Type B pancreatic cell (in vitro differentiated cells): ENCODE data around the gene EIF4E3. TPM values are rescaled to one million over a fixed set of nuclear protein-coding genes. Genes with fewer than 3 reads are reported as not detected.

Source experiments
- DNase-seq: peaks from one replicate; pipeline ENCODE4 v3.0.0; 2021; ENCODE audit warnings: mixed read lengths; ENCODE audit not compliant: unreplicated experiment; ENCODE audit errors: extremely low spot score
- H3K27ac Mint-ChIP-seq: 2 replicates; pipeline ENCODE4 v1.8.0; 2021; ENCODE audit warnings: mild to moderate bottlenecking, mixed read lengths
- H3K27me3 Mint-ChIP-seq: 2 replicates; pipeline ENCODE4 v1.8.0; 2021; ENCODE audit warnings: mixed read lengths
- H3K36me3 Mint-ChIP-seq: 2 replicates; pipeline ENCODE4 v1.8.0; 2021; ENCODE audit warnings: mixed read lengths
- H3K4me1 Mint-ChIP-seq: one replicate; pipeline ENCODE4 v1.8.0; 2021; ENCODE audit warnings: mixed read lengths; ENCODE audit not compliant: unreplicated experiment
- H3K4me3 Mint-ChIP-seq: 2 replicates; pipeline ENCODE4 v1.8.0; 2021; ENCODE audit warnings: mild to moderate bottlenecking, mixed read lengths
- H3K9me3 Mint-ChIP-seq: 2 replicates; pipeline ENCODE4 v1.8.0; 2021; ENCODE audit warnings: mixed read lengths
- total RNA-seq: library from RNA; stranded (reverse); gene quantifications from 2 replicates; pipeline ENCODE4 v1.2.1, GENCODE V29; 2021; ENCODE audit warnings: low replicate concordance
- TF ChIP-seq, protein P1 (sequence below): fragments of 200-600 bp; sonication (generic); conservative IDR thresholded peaks from 2 replicates; pipeline ENCODE4 v1.5.0; 2021; ENCODE audit warnings: antibody characterized with exemption, mild to moderate bottlenecking

The EIF4E3 gene
- total RNA-seq, 1 donor from 2014 or later = 16.2 TPM

DNA sequence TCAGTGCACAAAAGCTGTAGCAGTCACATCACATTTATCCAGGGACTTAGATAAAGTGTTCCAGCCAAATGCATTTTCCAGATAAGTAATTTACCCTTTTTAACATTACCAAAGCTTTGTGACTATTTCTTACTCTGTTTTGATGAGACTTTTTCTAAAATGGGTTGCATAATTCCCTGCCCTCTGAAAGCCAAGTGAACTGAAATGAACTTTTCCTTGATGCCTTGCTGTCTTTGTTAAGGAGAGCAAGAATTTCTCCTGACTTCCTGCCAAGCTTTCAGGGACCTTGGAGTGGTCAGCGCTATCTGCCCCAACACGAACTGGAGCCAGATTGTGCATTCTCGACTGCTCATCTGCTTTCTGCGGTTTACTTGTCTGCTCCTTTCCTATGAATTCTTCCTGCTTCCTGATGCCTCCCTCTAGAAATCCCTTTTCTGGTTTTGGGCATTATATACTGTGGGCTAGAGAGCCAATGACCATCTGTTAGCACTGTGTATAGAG is 34.8 kb downstream of the EIF4E3 start:
- H3K4me1 Mint-ChIP-seq = peaks cover 48% of the 10 kb centered on the region
- peaks cover 3% of the 10 kb centered on the region for H3K9me3 Mint-ChIP-seq
- DNase-seq = no peak
- H3K27me3 Mint-ChIP-seq = no peaks in the 10 kb centered on the region
- TF ChIP-seq, protein P1, sequence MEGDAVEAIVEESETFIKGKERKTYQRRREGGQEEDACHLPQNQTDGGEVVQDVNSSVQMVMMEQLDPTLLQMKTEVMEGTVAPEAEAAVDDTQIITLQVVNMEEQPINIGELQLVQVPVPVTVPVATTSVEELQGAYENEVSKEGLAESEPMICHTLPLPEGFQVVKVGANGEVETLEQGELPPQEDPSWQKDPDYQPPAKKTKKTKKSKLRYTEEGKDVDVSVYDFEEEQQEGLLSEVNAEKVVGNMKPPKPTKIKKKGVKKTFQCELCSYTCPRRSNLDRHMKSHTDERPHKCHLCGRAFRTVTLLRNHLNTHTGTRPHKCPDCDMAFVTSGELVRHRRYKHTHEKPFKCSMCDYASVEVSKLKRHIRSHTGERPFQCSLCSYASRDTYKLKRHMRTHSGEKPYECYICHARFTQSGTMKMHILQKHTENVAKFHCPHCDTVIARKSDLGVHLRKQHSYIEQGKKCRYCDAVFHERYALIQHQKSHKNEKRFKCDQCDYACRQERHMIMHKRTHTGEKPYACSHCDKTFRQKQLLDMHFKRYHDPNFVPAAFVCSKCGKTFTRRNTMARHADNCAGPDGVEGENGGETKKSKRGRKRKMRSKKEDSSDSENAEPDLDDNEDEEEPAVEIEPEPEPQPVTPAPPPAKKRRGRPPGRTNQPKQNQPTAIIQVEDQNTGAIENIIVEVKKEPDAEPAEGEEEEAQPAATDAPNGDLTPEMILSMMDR = no peak
- H3K36me3 Mint-ChIP-seq = peaks cover 6% of the 10 kb centered on the region
- H3K4me3 Mint-ChIP-seq = no peak overlapping the region
- peak overlapping the region; percentile 6 for H3K27ac Mint-ChIP-seq

GRCh38 chr3:71689291-71689690 is 35.9 kb downstream of the EIF4E3 start:
- no peak overlapping the region for H3K27ac Mint-ChIP-seq
- H3K4me3 Mint-ChIP-seq = no peak overlapping the region
- DNase-seq = no peak
- TF ChIP-seq, protein P1 = peak; percentile 49
- peaks cover 3% of the 10 kb centered on the region for H3K9me3 Mint-ChIP-seq
- H3K36me3 Mint-ChIP-seq = peaks cover 6% of the 10 kb centered on the region
- no peaks in the 10 kb centered on the region for H3K27me3 Mint-ChIP-seq
- H3K4me1 Mint-ChIP-seq = peaks cover 41% of the 10 kb centered on the region

DNA sequence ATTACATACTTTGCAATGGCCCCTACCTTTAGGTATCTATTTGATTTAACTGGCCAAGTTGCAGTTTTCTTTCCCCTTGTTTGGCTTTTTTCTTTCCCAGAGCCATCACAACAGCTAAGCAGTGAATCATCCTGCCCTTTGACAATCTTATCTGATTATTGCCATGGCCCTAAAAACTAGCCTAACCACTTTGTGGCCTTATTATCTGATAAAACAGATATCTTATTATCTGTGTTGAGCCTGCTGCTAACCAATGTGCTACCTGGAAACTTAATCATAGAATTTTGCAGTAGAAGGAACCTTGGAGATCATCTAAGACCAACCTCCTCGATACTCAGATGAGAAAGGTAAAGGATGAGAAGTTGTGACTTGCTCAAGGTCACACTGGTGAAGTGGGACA is 37.1 kb downstream of the EIF4E3 start:
- DNase-seq = no peak
- Mint-ChIP-seq H3K4me1 (peaks cover 40% of the 10 kb centered on the region), H3K36me3 (peaks cover 9% of the 10 kb centered on the region), H3K27me3 (no peaks in the 10 kb centered on the region), H3K27ac (no peak overlapping the region), H3K4me3 (peak overlapping the region; percentile 23), H3K9me3 (peaks cover 3% of the 10 kb centered on the region)
- TF ChIP-seq, protein P1 = no peak

- no peaks in the 10 kb centered on the region for H3K27me3 Mint-ChIP-seq
- no peak overlapping the region for H3K27ac Mint-ChIP-seq
- TF ChIP-seq, protein P1 = no peak
- no peak for DNase-seq
- H3K9me3 Mint-ChIP-seq = peaks cover 3% of the 10 kb centered on the region
- H3K36me3 Mint-ChIP-seq = peaks cover 9% of the 10 kb centered on the region
- no peak overlapping the region for H3K4me3 Mint-ChIP-seq
- H3K4me1 Mint-ChIP-seq = peaks cover 50% of the 10 kb centered on the region
Observed at GRCh38 chr3:71685686-71686085, 39.5 kb downstream of the EIF4E3 start.

DNA sequence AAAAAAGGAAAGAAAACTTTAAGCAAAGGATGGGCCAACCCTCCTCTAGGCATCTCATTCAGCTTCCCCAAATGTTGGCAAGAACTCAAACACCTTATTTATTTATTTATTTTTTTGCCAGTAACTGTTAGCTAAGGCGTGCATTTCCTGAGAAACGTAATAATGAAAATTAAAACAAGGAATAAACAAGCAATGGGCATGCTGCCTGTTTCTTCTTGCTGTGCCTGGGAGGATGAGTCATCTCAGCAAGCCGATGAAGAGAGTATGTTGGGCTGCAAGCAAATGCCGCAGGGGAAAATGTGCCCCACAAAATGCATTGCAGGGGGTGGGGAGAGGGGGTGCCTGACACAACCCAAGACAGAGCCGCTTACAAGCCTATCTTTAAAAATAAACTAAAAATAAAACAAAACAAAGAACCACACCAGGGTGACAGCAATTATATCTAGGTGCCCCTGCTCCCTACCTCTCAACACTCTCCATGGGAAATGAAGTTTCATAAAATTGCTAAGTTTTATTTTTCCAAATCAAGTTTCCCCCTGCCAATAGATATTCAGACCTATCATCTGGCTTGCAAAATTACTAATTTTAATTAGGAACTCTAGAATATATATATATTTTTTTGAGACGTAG is 40.3 kb downstream of the EIF4E3 start:
- Mint-ChIP-seq H3K9me3 (peaks cover 3% of the 10 kb centered on the region), H3K27me3 (no peaks in the 10 kb centered on the region), H3K36me3 (peaks cover 9% of the 10 kb centered on the region), H3K27ac (peak overlapping the region; percentile 49), H3K4me3 (no peak overlapping the region), H3K4me1 (peaks cover 46% of the 10 kb centered on the region)
- TF ChIP-seq, protein P1 = no peak
- DNase-seq = no peak
